ENCODE measurements around the gene MYO1D. TPM values are rescaled to one million over a fixed set of nuclear protein-coding genes. Genes with fewer than 3 reads are reported as not detected.
"Not testable (repeated sequence)": the region's sequence is repeated elsewhere in the genome, so short reads cannot be mapped to it uniquely, and the experiment has no call there.

Gene MYO1D
- total RNA-seq, 2 donors from 2014 or later, result 14.7 to 22.6 TPM

GRCh38 chr17:32910769-32911168 is 33.8 kb upstream of the MYO1D start:
- Mint-ChIP-seq H3K4me1 (ENCODE audit: low read depth) (peaks cover 31% of the 10 kb centered on the region), H3K9me3 (no peaks in the 10 kb centered on the region), H3K27me3 (ENCODE audit: low read depth) (peaks cover 52% of the 10 kb centered on the region), H3K36me3 (ENCODE audit: insufficient read depth in 2 of 2) (peaks cover 0 to 2% of the 10 kb centered on the region in 2 donors), H3K4me3 (no peak overlapping the region), H3K27ac (no peak overlapping the region)
- no peak for DNase-seq
- ATAC-seq (replicated peaks in 1 of 2), result no peak

GRCh38 chr17:32909787-32910369 is 33.0 kb upstream of the MYO1D start:
- H3K4me1 Mint-ChIP-seq (ENCODE audit: low read depth), result peaks cover 22% of the 10 kb centered on the region
- H3K9me3 Mint-ChIP-seq, result no peaks in the 10 kb centered on the region
- H3K27ac Mint-ChIP-seq, result no peak overlapping the region
- DNase-seq (peak; percentile 67 to 68), ATAC-seq (replicated peaks in 1 of 2) (peak; percentile 51 to 52)
- H3K27me3 Mint-ChIP-seq (ENCODE audit: low read depth), result peaks cover 48% of the 10 kb centered on the region
- H3K36me3 Mint-ChIP-seq (ENCODE audit: insufficient read depth in 2 of 2), result peaks cover 0 to 2% of the 10 kb centered on the region in 2 donors
- no peak overlapping the region for H3K4me3 Mint-ChIP-seq

DNA sequence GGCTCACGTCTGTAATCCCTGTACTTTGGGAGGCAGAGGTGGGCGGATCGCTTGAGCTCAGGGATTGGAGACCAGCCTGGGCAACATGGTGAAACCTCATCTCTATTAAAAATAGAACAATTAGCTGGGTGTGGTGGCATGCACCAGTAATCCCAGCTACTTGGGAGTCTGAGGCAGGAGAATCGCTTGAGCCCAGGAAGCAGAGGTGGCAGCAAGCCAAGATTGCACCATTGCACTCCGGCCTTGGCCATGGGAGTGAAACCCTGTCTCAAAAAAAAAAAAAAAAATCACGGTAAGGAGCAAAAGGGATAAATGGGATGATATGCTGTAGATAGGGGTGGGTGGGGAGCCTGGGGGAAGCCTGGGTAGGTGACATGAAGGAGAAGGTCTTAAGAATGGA is 30.7 kb upstream of the MYO1D start:
- Mint-ChIP-seq H3K36me3 (ENCODE audit: insufficient read depth in 2 of 2) (no peaks in the 10 kb centered on the region), H3K4me3 (no peak overlapping the region), H3K27ac (no peak overlapping the region), H3K4me1 (ENCODE audit: low read depth) (peaks cover 20% of the 10 kb centered on the region), H3K27me3 (ENCODE audit: low read depth) (peaks cover 45% of the 10 kb centered on the region), H3K9me3 (no peaks in the 10 kb centered on the region)
- no peak for ATAC-seq (replicated peaks in 1 of 2)
- no peak for DNase-seq

DNA sequence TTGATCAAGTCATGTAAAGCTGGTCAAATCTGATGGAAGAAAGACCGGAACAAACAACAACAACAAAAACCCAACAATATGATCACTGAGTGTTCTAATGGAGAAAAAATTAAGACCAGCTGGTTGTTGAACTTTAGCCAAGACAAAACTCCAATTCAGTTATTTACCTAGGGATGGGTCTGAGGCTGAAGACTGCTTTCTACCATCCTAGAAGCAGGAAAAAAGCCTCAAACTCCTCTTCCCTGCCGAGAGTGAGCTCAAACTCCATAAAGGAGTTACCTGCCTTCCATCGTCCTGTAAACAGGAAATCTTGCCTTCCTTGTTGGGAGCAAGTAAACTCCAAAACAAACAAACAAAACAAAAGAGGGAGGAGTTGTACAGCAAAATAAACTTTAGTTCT is 28.0 kb upstream of the MYO1D start:
- peak overlapping the region; percentile 74 for H3K27ac Mint-ChIP-seq
- peaks cover 0 to 3% of the 10 kb centered on the region in 2 donors for H3K36me3 Mint-ChIP-seq (ENCODE audit: insufficient read depth in 2 of 2)
- peaks cover 20% of the 10 kb centered on the region for H3K4me1 Mint-ChIP-seq (ENCODE audit: low read depth)
- no peak for DNase-seq
- no peak for ATAC-seq (replicated peaks in 1 of 2)
- no peak overlapping the region for H3K4me3 Mint-ChIP-seq
- peaks cover 49% of the 10 kb centered on the region for H3K27me3 Mint-ChIP-seq (ENCODE audit: low read depth)
- no peaks in the 10 kb centered on the region for H3K9me3 Mint-ChIP-seq

GRCh38 chr17:32903774-32904673 is 27.1 kb upstream of the MYO1D start:
- peaks cover 40% of the 10 kb centered on the region for H3K27me3 Mint-ChIP-seq (ENCODE audit: low read depth)

DNA sequence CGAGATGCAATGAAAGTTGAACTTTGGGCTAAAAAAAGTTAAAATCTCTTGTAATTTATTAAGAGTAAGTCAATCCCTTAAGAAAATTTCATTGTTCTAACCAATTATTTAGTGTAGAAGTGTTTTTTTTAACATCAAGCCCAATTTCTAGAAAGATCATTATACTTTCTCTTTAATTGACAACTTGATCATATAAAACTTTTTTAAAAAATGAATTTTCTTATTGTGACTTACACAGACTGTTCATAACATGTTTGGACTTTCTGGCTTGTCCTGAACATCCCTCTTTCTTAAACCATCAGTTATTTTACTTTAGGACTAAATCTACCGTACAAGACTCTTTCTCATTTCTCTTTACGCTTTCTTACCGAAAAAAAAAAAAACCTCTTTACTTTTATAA is 24.8 kb upstream of the MYO1D start:
- ATAC-seq (replicated peaks in 1 of 2), result no peak
- H3K4me1 Mint-ChIP-seq (ENCODE audit: low read depth), result peaks cover 16% of the 10 kb centered on the region
- H3K36me3 Mint-ChIP-seq (ENCODE audit: insufficient read depth in 2 of 2), result peaks cover 0 to 3% of the 10 kb centered on the region in 2 donors
- H3K27ac Mint-ChIP-seq, result no peak overlapping the region
- H3K9me3 Mint-ChIP-seq, result no peaks in the 10 kb centered on the region
- H3K27me3 Mint-ChIP-seq (ENCODE audit: low read depth), result peaks cover 53% of the 10 kb centered on the region
- no peak overlapping the region for H3K4me3 Mint-ChIP-seq
- no peak for DNase-seq

More at GRCh38 chr17:32903774-32904673, 27.1 kb upstream of the MYO1D start:
- peaks cover 0 to 3% of the 10 kb centered on the region in 2 donors for H3K36me3 Mint-ChIP-seq (ENCODE audit: insufficient read depth in 2 of 2)
- H3K27ac Mint-ChIP-seq, result peak overlapping the region; percentile 74
- ATAC-seq (replicated peaks in 1 of 2) (peak; percentile 98 to 99), DNase-seq (peak; percentile 57 to 59)
- H3K4me1 Mint-ChIP-seq (ENCODE audit: low read depth), result peaks cover 16% of the 10 kb centered on the region
- H3K9me3 Mint-ChIP-seq, result no peaks in the 10 kb centered on the region
- H3K4me3 Mint-ChIP-seq, result peak overlapping the region; percentile 12 to 40

GRCh38 chr17:32899236-32900013 is 22.5 kb upstream of the MYO1D start:
- H3K27me3 Mint-ChIP-seq (ENCODE audit: low read depth), result peaks cover 40% of the 10 kb centered on the region
- no peak overlapping the region for H3K4me3 Mint-ChIP-seq
- DNase-seq (no peak), ATAC-seq (replicated peaks in 1 of 2) (no peak)
- H3K9me3 Mint-ChIP-seq, result no peaks in the 10 kb centered on the region
- peaks cover 13% of the 10 kb centered on the region for H3K4me1 Mint-ChIP-seq (ENCODE audit: low read depth)
- no peak overlapping the region for H3K27ac Mint-ChIP-seq
- peaks cover 0 to 3% of the 10 kb centered on the region in 2 donors for H3K36me3 Mint-ChIP-seq (ENCODE audit: insufficient read depth in 2 of 2)

DNA sequence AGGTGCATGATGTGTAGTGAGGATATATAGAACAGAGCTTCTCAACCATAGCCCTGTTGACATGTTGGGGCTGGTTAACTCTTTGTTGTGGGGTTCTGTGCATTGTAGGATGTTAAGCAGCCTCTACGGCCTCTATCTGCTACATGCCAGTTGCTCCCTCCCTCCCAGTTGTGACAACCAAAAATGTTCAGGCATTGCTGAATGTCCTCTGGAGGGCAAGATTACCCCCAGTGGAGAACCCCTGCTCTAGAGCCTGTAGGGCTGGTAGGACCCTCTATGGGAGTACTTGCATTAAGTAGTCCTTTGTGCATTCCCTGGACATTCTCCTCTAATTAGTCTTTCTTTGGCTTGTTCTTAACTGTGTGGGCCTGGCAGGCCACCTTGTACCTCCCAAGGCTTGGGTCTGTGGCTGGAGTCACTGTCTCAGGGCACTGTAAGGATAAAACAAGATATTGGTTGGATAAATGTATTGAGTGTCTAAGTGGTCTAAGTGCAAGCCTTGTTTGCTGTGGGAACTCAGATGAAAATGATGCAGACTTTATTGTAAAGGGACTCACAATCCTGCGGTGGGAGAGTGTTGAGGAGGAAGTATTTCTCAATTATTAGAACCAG is 19.8 kb upstream of the MYO1D start:
- DNase-seq (no peak), ATAC-seq (replicated peaks in 1 of 2) (no peak)
- H3K9me3 Mint-ChIP-seq, result no peaks in the 10 kb centered on the region
- peaks cover 32% of the 10 kb centered on the region for H3K27me3 Mint-ChIP-seq (ENCODE audit: low read depth)
- H3K27ac Mint-ChIP-seq, result no peak overlapping the region
- H3K4me3 Mint-ChIP-seq, result no peak overlapping the region
- H3K36me3 Mint-ChIP-seq (ENCODE audit: insufficient read depth in 2 of 2), result no peaks in the 10 kb centered on the region
- no peaks in the 10 kb centered on the region for H3K4me1 Mint-ChIP-seq (ENCODE audit: low read depth)

GRCh38 chr17:32894245-32894644 is 17.3 kb upstream of the MYO1D start:
- no peak overlapping the region for H3K4me3 Mint-ChIP-seq
- H3K36me3 Mint-ChIP-seq (ENCODE audit: insufficient read depth in 2 of 2), result no peaks in the 10 kb centered on the region
- ATAC-seq (replicated peaks in 1 of 2), result no peak
- H3K4me1 Mint-ChIP-seq (ENCODE audit: low read depth), result no peaks in the 10 kb centered on the region
- peaks cover 27% of the 10 kb centered on the region for H3K27me3 Mint-ChIP-seq (ENCODE audit: low read depth)
- no peak for DNase-seq
- no peaks in the 10 kb centered on the region for H3K9me3 Mint-ChIP-seq
- no peak overlapping the region for H3K27ac Mint-ChIP-seq

- not testable (repeated sequence) for H3K4me3 Mint-ChIP-seq; ATAC-seq (replicated peaks in 1 of 2); H3K9me3 Mint-ChIP-seq
Measured at GRCh38 chr17:32887410-32887809, 10.5 kb upstream of the MYO1D start.

GRCh38 chr17:32886951-32887350 is 10.0 kb upstream of the MYO1D start:
- not testable (repeated sequence) for ATAC-seq (replicated peaks in 1 of 2); DNase-seq; H3K9me3 Mint-ChIP-seq; H3K4me3 Mint-ChIP-seq; H3K36me3 Mint-ChIP-seq (ENCODE audit: insufficient read depth in 2 of 2); H3K27ac Mint-ChIP-seq
- peaks cover 13% of the 10 kb centered on the region for H3K4me1 Mint-ChIP-seq (ENCODE audit: low read depth)
- peaks cover 27% of the 10 kb centered on the region for H3K27me3 Mint-ChIP-seq (ENCODE audit: low read depth)

More at GRCh38 chr17:32887410-32887809, 10.5 kb upstream of the MYO1D start:
- H3K27me3 Mint-ChIP-seq (ENCODE audit: low read depth), result peaks cover 23% of the 10 kb centered on the region
- not testable (repeated sequence) for H3K27ac Mint-ChIP-seq; DNase-seq; H3K4me1 Mint-ChIP-seq (ENCODE audit: low read depth); H3K36me3 Mint-ChIP-seq (ENCODE audit: insufficient read depth in 2 of 2)

DNA sequence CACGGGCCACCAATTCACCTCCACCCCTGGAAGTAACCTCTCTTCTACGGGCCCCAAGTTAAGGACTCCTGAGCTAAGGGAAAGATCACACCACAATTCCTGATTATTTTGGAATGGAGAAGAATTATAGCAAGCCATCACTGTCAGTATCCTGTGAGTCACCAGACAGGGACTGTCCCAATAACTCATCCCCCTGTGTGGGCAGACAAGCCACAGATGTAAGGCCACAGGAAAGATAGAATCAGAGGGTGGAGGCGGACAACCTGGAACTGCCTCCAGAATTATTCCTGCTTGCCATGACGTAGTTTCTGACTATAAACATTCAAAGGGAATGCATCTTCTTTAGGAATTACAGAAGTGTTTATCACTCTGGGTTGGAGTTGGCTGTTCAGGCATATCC is 5.8 kb upstream of the MYO1D start:
- H3K36me3 Mint-ChIP-seq (ENCODE audit: insufficient read depth in 2 of 2), result no peaks in the 10 kb centered on the region
- peaks cover 42% of the 10 kb centered on the region for H3K27me3 Mint-ChIP-seq (ENCODE audit: low read depth)
- no peak overlapping the region for H3K4me3 Mint-ChIP-seq
- ATAC-seq (replicated peaks in 1 of 2) (peak; percentile 87 to 95), DNase-seq (peak; percentile 51 to 57)
- no peak overlapping the region for H3K27ac Mint-ChIP-seq
- H3K9me3 Mint-ChIP-seq, result no peaks in the 10 kb centered on the region
- peaks cover 20% of the 10 kb centered on the region for H3K4me1 Mint-ChIP-seq (ENCODE audit: low read depth)

Measured in activated T-cell treated with anti-CD3 and anti-CD28 coated beads, Interleukin-2, amount 50 U/mL, for 72 hours (primary cell).